SK-N-SH treated with all-trans-retinoic acid at 6 μM for 48 hours (cell line): ENCODE measurements around the gene LURAP1L.

Source experiments
- ATAC-seq: fragments of 200-7000 bp; cut with Tn5 transposase; 3 replicates; pipeline ENCODE4 v1.9.1; 2020; ENCODE audit warnings: mild to moderate bottlenecking, moderate library complexity
- ARNTL ChIP-seq: fragments of 450-650 bp; formaldehyde crosslinking; IDR thresholded peaks from 2 replicates; pipeline ENCODE4 v1.5.0; 2020; ENCODE audit warnings: low read depth, mild to moderate bottlenecking, moderate library complexity, borderline replicate concordance
- BACH2 ChIP-seq: fragments of 250-450 bp; sonication (Bioruptor Pico); IDR thresholded peaks from 2 replicates; pipeline ENCODE4 v1.9.0; 2021; ENCODE audit warnings: mild to moderate bottlenecking, borderline replicate concordance
- GLIS3 ChIP-seq: fragments of 250-450 bp; sonication (Bioruptor Pico); IDR thresholded peaks from 2 replicates; pipeline ENCODE4 v1.5.0; 2020; ENCODE audit warnings: mild to moderate bottlenecking, moderate library complexity
- OSR1 ChIP-seq: fragments of 250-450 bp; sonication (Bioruptor Pico); IDR thresholded peaks from 2 replicates; pipeline ENCODE4 v1.8.0; 2022; ENCODE audit warnings: moderate library complexity, mild to moderate bottlenecking, inconsistent platforms
- PPARA ChIP-seq: fragments of 250-450 bp; sonication (Bioruptor Pico); IDR thresholded peaks from 2 replicates; pipeline ENCODE4 v1.5.0; 2020; ENCODE audit warnings: mild to moderate bottlenecking, borderline replicate concordance
- RARB ChIP-seq: fragments of 250-450 bp; sonication (Bioruptor Pico); IDR thresholded peaks from 2 replicates; pipeline ENCODE4 v1.8.0; 2021; ENCODE audit warnings: mild to moderate bottlenecking, moderate library complexity
- SNAI2 ChIP-seq: fragments of 250-450 bp; sonication (Bioruptor Pico); IDR thresholded peaks from 2 replicates; pipeline ENCODE4 v1.5.0; 2020; ENCODE audit warnings: mild to moderate bottlenecking, moderate library complexity
- TCF4 ChIP-seq: fragments of 250-450 bp; sonication (Bioruptor Pico); IDR thresholded peaks from 2 replicates; pipeline ENCODE4 v1.8.0; 2021; ENCODE audit warnings: mild to moderate bottlenecking, moderate library complexity, borderline replicate concordance
- TOX ChIP-seq: fragments of 250-450 bp; sonication (Bioruptor Pico); IDR thresholded peaks from 2 replicates; pipeline ENCODE4 v1.8.0; 2021; ENCODE audit warnings: mild to moderate bottlenecking, moderate library complexity, borderline replicate concordance
- ZFP3 ChIP-seq: fragments of 250-450 bp; sonication (Bioruptor Pico); IDR thresholded peaks from 2 replicates; pipeline ENCODE4 v1.5.0; 2020; ENCODE audit warnings: mild to moderate bottlenecking, moderate library complexity
- ZFP30 ChIP-seq: fragments of 450-650 bp; formaldehyde crosslinking; IDR thresholded peaks from 2 replicates; pipeline ENCODE4 v1.5.0; 2022; ENCODE audit warnings: mild to moderate bottlenecking, moderate library complexity
- ZNF565 ChIP-seq: fragments of 450-650 bp; formaldehyde crosslinking; conservative IDR thresholded peaks from 2 replicates; pipeline ENCODE4 v1.5.0; 2020; ENCODE audit warnings: low read depth, mild to moderate bottlenecking, moderate library complexity
- ZNF70 ChIP-seq: fragments of 450-650 bp; formaldehyde crosslinking; IDR thresholded peaks from 2 replicates; pipeline ENCODE4 v1.5.0; 2020; ENCODE audit warnings: mild to moderate bottlenecking, moderate library complexity
- ZNF8 ChIP-seq: fragments of 450-650 bp; formaldehyde crosslinking; IDR thresholded peaks from 2 replicates; pipeline ENCODE4 v1.5.0; 2020; ENCODE audit warnings: mild to moderate bottlenecking, moderate library complexity
- TF ChIP-seq, protein P1 (sequence below): fragments of 250-450 bp; sonication (Bioruptor Pico); IDR thresholded peaks from 2 replicates; pipeline ENCODE4 v1.5.1; 2020; ENCODE audit warnings: low read depth, mild to moderate bottlenecking, moderate library complexity
- TF ChIP-seq, protein P2 (sequence below): fragments of 250-450 bp; sonication (Bioruptor Pico); IDR thresholded peaks from 2 replicates; pipeline ENCODE4 v1.5.0; 2020; ENCODE audit warnings: mild to moderate bottlenecking, moderate library complexity
- TF ChIP-seq, protein P3 (sequence below): fragments of 250-450 bp; sonication (Bioruptor Pico); IDR thresholded peaks from 2 replicates; pipeline ENCODE4 v1.8.0; 2021; ENCODE audit warnings: low read depth, mild to moderate bottlenecking, moderate library complexity, borderline replicate concordance
- TF ChIP-seq, protein P4 (sequence below): fragments of 250-450 bp; sonication (Bioruptor Pico); IDR thresholded peaks from 2 replicates; pipeline ENCODE4 v1.5.1; 2021; ENCODE audit warnings: mild to moderate bottlenecking, moderate library complexity

LURAP1L gene

DNA sequence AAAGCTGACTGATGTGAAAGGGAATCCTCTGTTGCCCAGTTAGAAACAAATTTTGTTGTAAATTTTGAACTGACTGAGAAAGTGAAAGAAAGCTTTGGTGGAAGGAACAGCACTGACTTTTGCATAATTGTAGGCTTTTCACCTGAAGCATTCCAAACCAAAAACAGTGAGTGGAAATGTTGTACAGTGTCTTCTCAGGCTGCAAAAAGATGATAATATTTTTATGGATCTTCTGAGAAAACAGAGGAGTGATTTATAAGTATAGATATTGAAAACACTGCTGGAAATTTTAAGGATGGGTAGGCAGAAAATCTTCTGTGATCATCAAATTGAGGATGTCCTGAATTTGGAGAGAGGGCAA is 40.0 kb downstream of the LURAP1L start:
- TF ChIP-seq ZNF565: no peak
- no peak for TF ChIP-seq RARB (CRISPR knock-in tag)
- no peak for TF ChIP-seq ZFP30 (CRISPR knock-in tag)
- TF ChIP-seq ZFP3: no peak
- no peak for TF ChIP-seq TOX (CRISPR knock-in tag)
- TF ChIP-seq, protein P1, sequence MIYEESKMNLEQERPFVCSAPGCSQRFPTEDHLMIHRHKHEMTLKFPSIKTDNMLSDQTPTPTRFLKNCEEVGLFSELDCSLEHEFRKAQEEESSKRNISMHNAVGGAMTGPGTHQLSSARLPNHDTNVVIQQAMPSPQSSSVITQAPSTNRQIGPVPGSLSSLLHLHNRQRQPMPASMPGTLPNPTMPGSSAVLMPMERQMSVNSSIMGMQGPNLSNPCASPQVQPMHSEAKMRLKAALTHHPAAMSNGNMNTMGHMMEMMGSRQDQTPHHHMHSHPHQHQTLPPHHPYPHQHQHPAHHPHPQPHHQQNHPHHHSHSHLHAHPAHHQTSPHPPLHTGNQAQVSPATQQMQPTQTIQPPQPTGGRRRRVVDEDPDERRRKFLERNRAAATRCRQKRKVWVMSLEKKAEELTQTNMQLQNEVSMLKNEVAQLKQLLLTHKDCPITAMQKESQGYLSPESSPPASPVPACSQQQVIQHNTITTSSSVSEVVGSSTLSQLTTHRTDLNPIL: no peak
- no peak for TF ChIP-seq GLIS3 (CRISPR knock-in tag)
- no peak for TF ChIP-seq SNAI2 (CRISPR knock-in tag)
- ATAC-seq: no peak; the same call in 2 of the 3 replicates

DNA sequence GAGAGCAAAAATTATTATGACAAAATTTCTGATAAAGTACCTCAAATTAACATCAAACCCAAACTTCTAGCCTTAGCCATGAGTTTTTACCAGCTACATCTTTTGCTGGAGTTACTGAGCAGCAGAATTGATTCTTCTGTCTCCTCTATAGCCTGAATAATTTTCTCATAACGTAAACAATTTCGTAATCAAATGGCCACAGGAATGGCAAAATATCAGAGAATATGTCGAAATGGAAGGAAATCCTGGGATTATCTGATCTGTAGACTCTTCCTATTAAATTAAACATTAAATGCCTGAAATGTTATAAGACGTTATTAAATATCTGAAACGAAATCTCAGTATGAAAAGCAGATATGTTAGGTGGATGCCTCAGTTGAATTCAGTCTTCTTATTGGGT is 41.1 kb downstream of the LURAP1L start:
- ATAC-seq: no peak
- TF ChIP-seq, protein P1: no peak
- TF ChIP-seq OSR1 (CRISPR knock-in tag) (no peak), TOX (CRISPR knock-in tag) (no peak), ZFP30 (CRISPR knock-in tag) (no peak), BACH2 (CRISPR knock-in tag) (no peak), ARNTL (CRISPR knock-in tag) (no peak), GLIS3 (CRISPR knock-in tag) (no peak), PPARA (CRISPR knock-in tag) (no peak), SNAI2 (CRISPR knock-in tag) (no peak), ZNF70 (CRISPR knock-in tag) (no peak)
- TF ChIP-seq, protein P2, sequence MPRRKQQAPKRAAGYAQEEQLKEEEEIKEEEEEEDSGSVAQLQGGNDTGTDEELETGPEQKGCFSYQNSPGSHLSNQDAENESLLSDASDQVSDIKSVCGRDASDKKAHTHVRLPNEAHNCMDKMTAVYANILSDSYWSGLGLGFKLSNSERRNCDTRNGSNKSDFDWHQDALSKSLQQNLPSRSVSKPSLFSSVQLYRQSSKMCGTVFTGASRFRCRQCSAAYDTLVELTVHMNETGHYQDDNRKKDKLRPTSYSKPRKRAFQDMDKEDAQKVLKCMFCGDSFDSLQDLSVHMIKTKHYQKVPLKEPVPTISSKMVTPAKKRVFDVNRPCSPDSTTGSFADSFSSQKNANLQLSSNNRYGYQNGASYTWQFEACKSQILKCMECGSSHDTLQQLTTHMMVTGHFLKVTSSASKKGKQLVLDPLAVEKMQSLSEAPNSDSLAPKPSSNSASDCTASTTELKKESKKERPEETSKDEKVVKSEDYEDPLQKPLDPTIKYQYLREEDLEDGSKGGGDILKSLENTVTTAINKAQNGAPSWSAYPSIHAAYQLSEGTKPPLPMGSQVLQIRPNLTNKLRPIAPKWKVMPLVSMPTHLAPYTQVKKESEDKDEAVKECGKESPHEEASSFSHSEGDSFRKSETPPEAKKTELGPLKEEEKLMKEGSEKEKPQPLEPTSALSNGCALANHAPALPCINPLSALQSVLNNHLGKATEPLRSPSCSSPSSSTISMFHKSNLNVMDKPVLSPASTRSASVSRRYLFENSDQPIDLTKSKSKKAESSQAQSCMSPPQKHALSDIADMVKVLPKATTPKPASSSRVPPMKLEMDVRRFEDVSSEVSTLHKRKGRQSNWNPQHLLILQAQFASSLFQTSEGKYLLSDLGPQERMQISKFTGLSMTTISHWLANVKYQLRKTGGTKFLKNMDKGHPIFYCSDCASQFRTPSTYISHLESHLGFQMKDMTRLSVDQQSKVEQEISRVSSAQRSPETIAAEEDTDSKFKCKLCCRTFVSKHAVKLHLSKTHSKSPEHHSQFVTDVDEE (CRISPR knock-in tag): no peak
- TF ChIP-seq, protein P3, sequence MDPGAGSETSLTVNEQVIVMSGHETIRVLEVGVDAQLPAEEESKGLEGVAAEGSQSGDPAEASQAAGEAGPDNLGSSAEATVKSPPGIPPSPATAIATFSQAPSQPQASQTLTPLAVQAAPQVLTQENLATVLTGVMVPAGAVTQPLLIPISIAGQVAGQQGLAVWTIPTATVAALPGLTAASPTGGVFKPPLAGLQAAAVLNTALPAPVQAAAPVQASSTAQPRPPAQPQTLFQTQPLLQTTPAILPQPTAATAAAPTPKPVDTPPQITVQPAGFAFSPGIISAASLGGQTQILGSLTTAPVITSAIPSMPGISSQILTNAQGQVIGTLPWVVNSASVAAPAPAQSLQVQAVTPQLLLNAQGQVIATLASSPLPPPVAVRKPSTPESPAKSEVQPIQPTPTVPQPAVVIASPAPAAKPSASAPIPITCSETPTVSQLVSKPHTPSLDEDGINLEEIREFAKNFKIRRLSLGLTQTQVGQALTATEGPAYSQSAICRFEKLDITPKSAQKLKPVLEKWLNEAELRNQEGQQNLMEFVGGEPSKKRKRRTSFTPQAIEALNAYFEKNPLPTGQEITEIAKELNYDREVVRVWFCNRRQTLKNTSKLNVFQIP (CRISPR knock-in tag): no peak

DNA sequence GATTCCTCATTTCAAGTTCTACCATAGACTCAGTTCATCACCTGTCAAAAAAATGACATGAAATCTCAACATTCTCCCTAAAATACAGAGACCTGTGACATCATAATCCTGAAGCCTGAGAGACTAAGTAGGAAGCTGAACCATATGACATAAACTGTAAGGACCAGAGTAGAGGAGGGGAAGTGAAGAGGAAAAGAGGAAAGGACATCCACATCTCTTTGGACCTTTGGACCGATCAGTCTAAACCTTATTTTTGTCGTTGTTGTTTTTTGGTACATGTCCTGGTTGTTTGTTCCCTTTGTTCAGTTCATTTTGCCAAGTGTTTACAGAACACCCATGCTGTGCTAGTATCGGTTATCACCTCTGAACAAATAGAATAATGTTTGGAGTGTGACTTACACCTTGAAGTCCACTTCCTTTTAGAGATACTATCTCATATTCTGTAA is 41.9 kb downstream of the LURAP1L start:
- no peak for ATAC-seq

More for the DNA sequence above, 41.9 kb downstream of the LURAP1L start:
- TF ChIP-seq, protein P4, sequence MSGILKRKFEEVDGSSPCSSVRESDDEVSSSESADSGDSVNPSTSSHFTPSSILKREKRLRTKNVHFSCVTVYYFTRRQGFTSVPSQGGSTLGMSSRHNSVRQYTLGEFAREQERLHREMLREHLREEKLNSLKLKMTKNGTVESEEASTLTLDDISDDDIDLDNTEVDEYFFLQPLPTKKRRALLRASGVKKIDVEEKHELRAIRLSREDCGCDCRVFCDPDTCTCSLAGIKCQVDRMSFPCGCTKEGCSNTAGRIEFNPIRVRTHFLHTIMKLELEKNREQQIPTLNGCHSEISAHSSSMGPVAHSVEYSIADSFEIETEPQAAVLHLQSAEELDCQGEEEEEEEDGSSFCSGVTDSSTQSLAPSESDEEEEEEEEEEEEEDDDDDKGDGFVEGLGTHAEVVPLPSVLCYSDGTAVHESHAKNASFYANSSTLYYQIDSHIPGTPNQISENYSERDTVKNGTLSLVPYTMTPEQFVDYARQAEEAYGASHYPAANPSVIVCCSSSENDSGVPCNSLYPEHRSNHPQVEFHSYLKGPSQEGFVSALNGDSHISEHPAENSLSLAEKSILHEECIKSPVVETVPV: no peak
- TF ChIP-seq RARB (CRISPR knock-in tag): no peak
- TF ChIP-seq GLIS3 (CRISPR knock-in tag): no peak
- TF ChIP-seq PPARA (CRISPR knock-in tag): no peak
- TF ChIP-seq ZNF565: no peak
- TF ChIP-seq, protein P1: no peak
- TF ChIP-seq ZNF8 (CRISPR knock-in tag): no peak
- TF ChIP-seq TCF4 (CRISPR knock-in tag): no peak
- TF ChIP-seq, protein P2 (CRISPR knock-in tag): no peak
